Gastroesophageal sphincter (tissue), 3 donors: Measurements from ENCODE around the gene CARD11.

Experiments
- CTCF ChIP-seq, 4 experiments: fragments of 200-600 bp in 2 of 4; fragments of 450-650 bp in 2 of 4; sonication (generic) in 1 of 4; IDR thresholded peaks; one replicate each; pipeline ENCODE4 v1.5.1; 2017 to 2019; ENCODE audit warnings: antibody characterized with exemption in 4 of 4, mild to moderate bottlenecking in 2 of 4, moderate library complexity in 2 of 4
- EP300 ChIP-seq: sonication (generic); formaldehyde crosslinking; IDR thresholded peaks from one replicate; pipeline ENCODE4 v1.6.1; 2017; ENCODE audit warnings: antibody characterized with exemption, mild to moderate bottlenecking
- POLR2AphosphoS5 ChIP-seq: sonication (generic); formaldehyde crosslinking; IDR thresholded peaks from one replicate; pipeline ENCODE4 v1.6.1; 2017; ENCODE audit warnings: antibody characterized with exemption

GRCh38 chr7:2893411-2893861 is 150.2 kb downstream of the CARD11 start:
- TF ChIP-seq CTCF (IDR thresholded peaks at IDR 0.05) = no peak
- TF ChIP-seq EP300 = no peak
- TF ChIP-seq POLR2AphosphoS5 = no peak
